Measurements from ENCODE around the gene METTL13.

- TF ChIP-seq CTCF (IDR thresholded peaks at IDR 0.05) = no peak
- TF ChIP-seq POLR2A (IDR thresholded peaks at IDR 0.05) = no peak
These were observed 60.7 kb downstream of the METTL13 start for GRCh38 chr1:171841931-171842761.
